IMR-90 (cell line): ENCODE measurements around the gene ARHGAP45. TPM values are rescaled to one million over a fixed set of nuclear protein-coding genes. Genes with fewer than 3 reads are reported as not detected.

ENCODE experiments used
- ATAC-seq: fragments of 200-7000 bp; cut with Tn5 transposase; 2 replicates; pipeline ENCODE4 v1.9.1; 2020; ENCODE audit warnings: low read depth, mild to moderate bottlenecking, moderate library complexity
- BruUV-seq: library from RNA; stranded (reverse); fragments of 400-500 nt; replicated peaks from 2 replicates; lab custom pipeline; 2021; lab: Mats Ljungman, UMichigan
- CTCF ChIA-PET: fragments of 300-600 bp; formaldehyde crosslinking; extraction: SDS; loops from one replicate; lab custom pipeline; 2021; ENCODE audit warnings: antibody characterized with exemption; lab: Yijun Ruan, JAX
- POLR2A ChIA-PET: fragments of 300-600 bp; sonication (Branson Sonifier 250); formaldehyde crosslinking; loops from one replicate; lab custom pipeline; 2022; ENCODE audit warnings: antibody characterized with exemption; ENCODE audit not compliant: unreplicated experiment; lab: Charles Lee
- DNase-seq: peaks from one replicate; pipeline ENCODE4 v3.0.0; 2013
- H2AFZ ChIP-seq: replicated peaks from 2 replicates; pipeline ENCODE3; 2013; ENCODE audit warnings: low read length, mild to moderate bottlenecking; ENCODE audit not compliant: poor library complexity
- H2AK5ac ChIP-seq: 2 replicates; pipeline ENCODE4 v1.6.1; 2013; ENCODE audit warnings: low read depth, low read length, inconsistent platforms
- H2AK9ac ChIP-seq: replicated peaks from 2 replicates; pipeline ENCODE3; 2013; ENCODE audit warnings: mild to moderate bottlenecking, low read depth, low read length, moderate library complexity; ENCODE audit not compliant: poor library complexity
- H2BK120ac ChIP-seq: 2 replicates; pipeline ENCODE4 v1.6.1; 2013; ENCODE audit warnings: low read depth, low read length, inconsistent platforms
- H2BK15ac ChIP-seq: 3 replicates; pipeline ENCODE4 v1.6.1; 2013; ENCODE audit warnings: low read depth, low read length, inconsistent platforms
- H2BK20ac ChIP-seq: 2 replicates; pipeline ENCODE4 v1.6.1; 2013; ENCODE audit warnings: low read depth, mild to moderate bottlenecking, inconsistent platforms, low read length, moderate library complexity
- H2BK5ac ChIP-seq: 2 replicates; pipeline ENCODE4 v1.6.1; 2013; ENCODE audit warnings: mild to moderate bottlenecking, low read depth, low read length, inconsistent platforms; ENCODE audit not compliant: poor library complexity, severe bottlenecking
- H3K14ac ChIP-seq: replicated peaks from 2 replicates; pipeline ENCODE4 v1.6.1; 2013; ENCODE audit warnings: low read depth, low read length, inconsistent platforms
- H3K18ac ChIP-seq: 2 replicates; pipeline ENCODE4 v1.6.1; 2013; ENCODE audit warnings: low read depth, low read length, control low read depth
- H3K23ac ChIP-seq: 2 replicates; pipeline ENCODE4 v1.6.1; 2013; ENCODE audit warnings: low read depth, low read length, inconsistent platforms
- H3K27ac ChIP-seq: 2 replicates; pipeline ENCODE4 v1.5.1; 2013; ENCODE audit warnings: mild to moderate bottlenecking, control low read depth, low read length; ENCODE audit not compliant: insufficient read depth
- H3K27me3 ChIP-seq: 2 replicates; pipeline ENCODE4 v1.6.1; 2013; ENCODE audit warnings: low read length; ENCODE audit not compliant: control insufficient read depth, insufficient read depth
- H3K36me3 ChIP-seq: 2 replicates; pipeline ENCODE4 v1.6.1; 2013; ENCODE audit warnings: low read length, mixed read lengths; ENCODE audit not compliant: control insufficient read depth, insufficient read depth
- H3K4ac ChIP-seq: 2 replicates; pipeline ENCODE4 v1.6.1; 2013; ENCODE audit warnings: low read depth, low read length, inconsistent platforms
- H3K4me1 ChIP-seq: 2 replicates; pipeline ENCODE4 v1.6.1; 2013; ENCODE audit warnings: low read length, mixed read lengths; ENCODE audit not compliant: control insufficient read depth, insufficient read depth
- H3K4me2 ChIP-seq: 2 replicates; pipeline ENCODE4 v1.6.1; 2013; ENCODE audit warnings: low read depth, mild to moderate bottlenecking, control low read depth, low read length, moderate library complexity
- H3K4me3 ChIP-seq: 2 replicates; pipeline ENCODE4 v1.5.1; 2013; ENCODE audit warnings: low read depth, mild to moderate bottlenecking, control low read depth, low read length, moderate library complexity; ENCODE audit not compliant: insufficient read depth
- H3K56ac ChIP-seq: 2 replicates; pipeline ENCODE4 v1.6.1; 2013; ENCODE audit warnings: low read length, inconsistent platforms; ENCODE audit not compliant: insufficient read depth; ENCODE audit errors: extremely low read depth
- H3K79me1 ChIP-seq, 2 experiments: 2 replicates each; pipeline ENCODE4 v1.6.1; 2013; ENCODE audit warnings: low read length in 2 of 2, inconsistent platforms in 1 of 2, low read depth in 1 of 2
- H3K9ac ChIP-seq: 2 replicates; pipeline ENCODE4 v1.6.1; 2013; ENCODE audit warnings: low read depth, low read length, control low read depth
- H3K9me1 ChIP-seq: 2 replicates; pipeline ENCODE4 v1.6.1; 2013; ENCODE audit warnings: low read length, inconsistent platforms; ENCODE audit not compliant: insufficient read depth
- H3K9me3 ChIP-seq: 2 replicates; pipeline ENCODE4 v1.6.1; 2013; ENCODE audit warnings: low read length; ENCODE audit not compliant: control insufficient read depth, insufficient read depth
- H4K20me1 ChIP-seq: 2 replicates; pipeline ENCODE4 v1.6.1; 2013; ENCODE audit warnings: low read length, inconsistent platforms; ENCODE audit not compliant: insufficient read depth
- H4K5ac ChIP-seq: 2 replicates; pipeline ENCODE4 v1.6.1; 2013; ENCODE audit warnings: mild to moderate bottlenecking, low read depth, low read length, control low read depth
- H4K8ac ChIP-seq, 2 experiments: 2 replicates each; pipeline ENCODE4 v1.6.1; 2013; ENCODE audit warnings: low read depth in 2 of 2, low read length in 2 of 2, control low read depth in 1 of 2, inconsistent platforms in 1 of 2
- H4K91ac ChIP-seq: 2 replicates; pipeline ENCODE4 v1.6.1; 2013; ENCODE audit warnings: low read depth, low read length, inconsistent platforms; ENCODE audit not compliant: insufficient read depth
- CEBPB ChIP-seq: IDR thresholded peaks from 2 replicates; pipeline ENCODE4 v1.6.1; 2012; ENCODE audit warnings: low read depth, low read length, improper control_type of control experiment
- CHD1 ChIP-seq: IDR thresholded peaks from 2 replicates; pipeline ENCODE4 v1.6.1; 2012; ENCODE audit warnings: low read depth, low read length, improper control_type of control experiment
- FOS ChIP-seq: fragments of 150-350 bp; IDR thresholded peaks from 2 replicates; pipeline ENCODE4 v1.6.1; 2016; ENCODE audit warnings: low read depth, low read length
- MAZ ChIP-seq: IDR thresholded peaks from 2 replicates; pipeline ENCODE4 v1.6.1; 2012; ENCODE audit warnings: low read depth, mild to moderate bottlenecking, low read length, improper control_type of control experiment, moderate library complexity, borderline replicate concordance
- MXI1 ChIP-seq: IDR thresholded peaks from 2 replicates; pipeline ENCODE4 v1.6.1; 2012; ENCODE audit warnings: low read depth, mild to moderate bottlenecking, low read length, moderate library complexity, borderline replicate concordance
- POLR2A ChIP-seq: IDR thresholded peaks from 2 replicates; pipeline ENCODE4 v1.6.1; 2012; ENCODE audit warnings: mild to moderate bottlenecking, low read depth, low read length
- RAD21 ChIP-seq: IDR thresholded peaks from 2 replicates; pipeline ENCODE4 v1.6.1; 2012; ENCODE audit warnings: low read length, improper control_type of control experiment
- RCOR1 ChIP-seq: IDR thresholded peaks from 2 replicates; pipeline ENCODE4 v1.6.1; 2012; ENCODE audit warnings: mild to moderate bottlenecking, low read length, improper control_type of control experiment; ENCODE audit not compliant: insufficient replicate concordance
- RFX5 ChIP-seq: IDR thresholded peaks from 2 replicates; pipeline ENCODE4 v1.8.0; 2012; ENCODE audit warnings: low read depth, mild to moderate bottlenecking, low read length, moderate library complexity
- SMC3 ChIP-seq: fragments of 150-350 bp; IDR thresholded peaks from 2 replicates; pipeline ENCODE4 v1.6.1; 2016; ENCODE audit warnings: low read depth, mild to moderate bottlenecking, antibody characterized with exemption, low read length, moderate library complexity
- USF2 ChIP-seq: fragments of 150-350 bp; IDR thresholded peaks from 2 replicates; pipeline ENCODE4 v1.6.1; 2017; ENCODE audit warnings: mild to moderate bottlenecking, antibody characterized with exemption, low read length, low read depth
- WGBS, 2 experiments: methylation state at CpG; one replicate each; pipeline versions ENCODE4 v1.1.5 to v1.1.7; 2013; ENCODE audit warnings: missing lambda C conversion rate in 2 of 2; ENCODE audit not compliant: insufficient read length in 1 of 2; ENCODE audit errors: extremely low coverage in 2 of 2; 5-methylcytosine and 5-hydroxymethylcytosine counted together
- dilution Hi-C: fragments of 300-500 bp; cut with HindIII; formaldehyde crosslinking; loops from one replicate; pipeline ENCODE4 v1.14.3; 2018; ENCODE audit warnings: low sequenced_read_pairs; ENCODE audit not compliant: unreplicated experiment
- in situ Hi-C: fragments of 300-500 bp; cut with MboI; formaldehyde crosslinking; loops from 3 replicates; pipeline ENCODE4 v1.14.3; 2019; ENCODE audit warnings: low sequenced_read_pairs, inconsistent platforms, mixed read lengths
- intact Hi-C: fragments of 100-400 bp; cut with micrococcal nuclease; formaldehyde crosslinking; loops from 2 replicates; pipeline ENCODE4 v1.10.0; 2022
- polyA plus RNA-seq, 3 experiments: library from polyadenylated mRNA; depleted of rRNA; stranded (reverse); fragments of >200 nt; gene quantifications; 2 replicates each; pipeline ENCODE4 v1.2.3, GENCODE V29; 2012; ENCODE audit warnings: low replicate concordance in 1 of 3
- total RNA-seq: library from RNA; depleted of rRNA; stranded (reverse); fragments of >200 nt; gene quantifications from 2 replicates; pipeline ENCODE4 v1.2.3, GENCODE V29; 2012
- TF ChIP-seq, protein P1 (sequence below): conservative IDR thresholded peaks from 2 replicates; pipeline ENCODE4 v1.5.1; 2012; ENCODE audit warnings: mild to moderate bottlenecking, low read depth, low read length, improper control_type of control experiment
- TF ChIP-seq, protein P2 (sequence below): fragments of 150-350 bp; IDR thresholded peaks from 2 replicates; pipeline ENCODE4 v1.6.1; 2016; ENCODE audit warnings: low read depth, mild to moderate bottlenecking, low read length, moderate library complexity, borderline replicate concordance

ARHGAP45 gene
- total and polyA plus RNA-seq, 2 of the 4 experiments (the other 2 are of a cell fraction) = 1.3 to 1.7 TPM

DNA sequence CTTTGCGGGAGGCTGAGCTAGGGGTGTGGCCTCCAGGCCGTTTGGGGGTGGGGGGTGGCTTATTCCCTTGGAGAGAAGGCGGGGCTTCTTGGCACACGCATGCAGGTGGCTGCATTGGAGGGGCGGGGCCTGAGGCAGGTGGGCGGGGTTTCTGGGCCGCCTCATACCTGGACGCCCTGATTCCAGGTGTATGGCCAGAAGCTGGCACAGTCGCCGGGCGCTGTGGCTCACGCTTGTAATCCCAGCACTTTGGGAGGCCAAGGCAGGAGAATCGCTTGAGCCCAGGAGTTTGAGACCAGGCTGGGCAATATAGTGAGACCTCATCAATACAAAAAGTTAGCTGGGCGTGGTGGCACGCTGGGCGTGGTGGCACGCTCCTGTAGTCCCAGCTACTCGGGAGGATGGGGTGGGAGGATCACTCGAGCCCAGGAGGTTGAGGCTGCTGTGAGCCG, 19.2 kb upstream of the ARHGAP45 start (continued):
- TF ChIP-seq MXI1 (no peak), CHD1 (no peak)

GRCh38 chr19:1049106-1049505, 17.9 kb upstream of the ARHGAP45 start:
- Histone ChIP-seq H3K9ac (no peak overlapping the region), H2BK5ac (no peak overlapping the region), H3K9me1 (no peaks in the 10 kb centered on the region), H3K27ac (no peak overlapping the region), H3K4ac (no peak overlapping the region), H3K27me3 (no peaks in the 10 kb centered on the region), H3K4me2 (no peak overlapping the region), H3K36me3 (no peaks in the 10 kb centered on the region), H4K8ac (no peak overlapping the region), H3K4me3 (no peak overlapping the region), H3K14ac (no peak overlapping the region), H2AK9ac (no peak overlapping the region), H2AFZ (no peak overlapping the region), H3K79me1 (no peaks in the 10 kb centered on the region), H2BK120ac (no peak overlapping the region), H4K20me1 (no peaks in the 10 kb centered on the region), H2BK20ac (no peak overlapping the region), H3K23ac (no peak overlapping the region), H2BK15ac (no peak overlapping the region), H3K56ac (no peak overlapping the region), H3K9me3 (peaks cover 6% of the 10 kb centered on the region; the same call in 1 of the 2 replicates), H2AK5ac (no peak overlapping the region), H3K18ac (no peak overlapping the region), H4K5ac (no peak overlapping the region), H4K91ac (no peak overlapping the region), H3K4me1 (no peaks in the 10 kb centered on the region)
- ChIA-PET CTCF (no interaction called here), POLR2A (no interaction called here)
- WGBS, 2 experiments = 88% methylated on average over 4 of the region's 17 CpGs; no CpG with 5 or more reads in 1 of the 2 experiments
- ATAC-seq = no peak
- dilution Hi-C loops = no loop called here
- in situ Hi-C loops = no loop called here
- no TSS peak for BruUV-seq
- DNase-seq = no peak
- TF ChIP-seq POLR2A (no peak), USF2 (no peak), RAD21 (no peak), RFX5 (no peak), CEBPB (no peak), CHD1 (no peak), SMC3 (no peak), MAZ (no peak), FOS (no peak), RCOR1 (no peak), MXI1 (no peak)
- TF ChIP-seq, protein P1, sequence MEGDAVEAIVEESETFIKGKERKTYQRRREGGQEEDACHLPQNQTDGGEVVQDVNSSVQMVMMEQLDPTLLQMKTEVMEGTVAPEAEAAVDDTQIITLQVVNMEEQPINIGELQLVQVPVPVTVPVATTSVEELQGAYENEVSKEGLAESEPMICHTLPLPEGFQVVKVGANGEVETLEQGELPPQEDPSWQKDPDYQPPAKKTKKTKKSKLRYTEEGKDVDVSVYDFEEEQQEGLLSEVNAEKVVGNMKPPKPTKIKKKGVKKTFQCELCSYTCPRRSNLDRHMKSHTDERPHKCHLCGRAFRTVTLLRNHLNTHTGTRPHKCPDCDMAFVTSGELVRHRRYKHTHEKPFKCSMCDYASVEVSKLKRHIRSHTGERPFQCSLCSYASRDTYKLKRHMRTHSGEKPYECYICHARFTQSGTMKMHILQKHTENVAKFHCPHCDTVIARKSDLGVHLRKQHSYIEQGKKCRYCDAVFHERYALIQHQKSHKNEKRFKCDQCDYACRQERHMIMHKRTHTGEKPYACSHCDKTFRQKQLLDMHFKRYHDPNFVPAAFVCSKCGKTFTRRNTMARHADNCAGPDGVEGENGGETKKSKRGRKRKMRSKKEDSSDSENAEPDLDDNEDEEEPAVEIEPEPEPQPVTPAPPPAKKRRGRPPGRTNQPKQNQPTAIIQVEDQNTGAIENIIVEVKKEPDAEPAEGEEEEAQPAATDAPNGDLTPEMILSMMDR = no peak
- TF ChIP-seq, protein P2, sequence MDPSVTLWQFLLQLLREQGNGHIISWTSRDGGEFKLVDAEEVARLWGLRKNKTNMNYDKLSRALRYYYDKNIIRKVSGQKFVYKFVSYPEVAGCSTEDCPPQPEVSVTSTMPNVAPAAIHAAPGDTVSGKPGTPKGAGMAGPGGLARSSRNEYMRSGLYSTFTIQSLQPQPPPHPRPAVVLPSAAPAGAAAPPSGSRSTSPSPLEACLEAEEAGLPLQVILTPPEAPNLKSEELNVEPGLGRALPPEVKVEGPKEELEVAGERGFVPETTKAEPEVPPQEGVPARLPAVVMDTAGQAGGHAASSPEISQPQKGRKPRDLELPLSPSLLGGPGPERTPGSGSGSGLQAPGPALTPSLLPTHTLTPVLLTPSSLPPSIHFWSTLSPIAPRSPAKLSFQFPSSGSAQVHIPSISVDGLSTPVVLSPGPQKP = no peak
- intact Hi-C loops = no loop called here
